A549 treated with AZD9567 at 1 μM for 4 hours (cell line): Measurements from ENCODE around the gene CYP24A1. TPM values are rescaled to one million over a fixed set of nuclear protein-coding genes. Genes with fewer than 3 reads are reported as not detected.

Experiments
- total RNA-seq: library from RNA; stranded (reverse); fragments of 200-300 nt; extraction: Qiagen RNA extraction; gene quantifications from 5 replicates; pipeline ENCODE4 v1.2.3, GENCODE V29; 2022; ENCODE audit not compliant: insufficient read depth

CYP24A1 gene
- total RNA-seq, result 77.5 to 134 TPM (median 122 TPM) in 5 replicates

GRCh38 chr20:54173653-54174456 lies at the start of gene CYP24A1:
Gene CYP24A1 (minus strand): TSS chr20:54173986. CDS start chr20:54173579, 407 bp downstream.

GRCh38 chr20:54207743-54208547 lies 34.2 kb upstream of the CYP24A1 start, which contains the start of gene PFDN4:
Gene PFDN4 (plus strand): TSS chr20:54208087. CDS start chr20:54208101, 14 bp downstream.

Other genes starting within 250 kb of the CYP24A1 start
- gene BCAS1, start 103.4 kb downstream of the CYP24A1 start, total RNA-seq, result 0.44 to 0.64 TPM (median 0.58 TPM) in 4 of 5 replicates, not detected in the other
- gene PFDN4, start 34.1 kb upstream of the CYP24A1 start, total RNA-seq, result 39.7 to 62.1 TPM (median 50.7 TPM) in 5 replicates